Cardiac muscle cell (in vitro differentiated cells and primary cell): ENCODE measurements around the gene RNASET2. TPM values are rescaled to one million over a fixed set of nuclear protein-coding genes. Genes with fewer than 3 reads are reported as not detected.

ENCODE experiments used
- DNase-seq, 2 donors: peaks; one replicate each; pipeline versions ENCODE4 v3.0.0 to v3.0.0-alpha.2; 2010 to 2017; ENCODE audit warnings: low read depth in 1 of 2, low spot score in 1 of 2
- H3K27ac ChIP-seq: fragments of 200-600 bp; sonication (generic); 2 replicates; pipeline ENCODE4 v1.5.1; 2016
- H3K27me3 ChIP-seq: fragments of 200-600 bp; sonication (generic); 2 replicates; pipeline ENCODE4 v1.6.0; 2016; ENCODE audit warnings: control low read depth
- H3K36me3 ChIP-seq: fragments of 200-600 bp; sonication (generic); 2 replicates; pipeline ENCODE4 v1.5.1; 2016; ENCODE audit warnings: control low read depth
- H3K4me1 ChIP-seq: fragments of 200-600 bp; sonication (generic); 2 replicates; pipeline ENCODE4 v1.8.1; 2017; ENCODE audit warnings: low read depth, mild to moderate bottlenecking, mixed run types
- H3K4me3 ChIP-seq: fragments of 200-600 bp; sonication (generic); 2 replicates; pipeline ENCODE4 v1.5.1; 2016; ENCODE audit warnings: mild to moderate bottlenecking
- H3K9me3 ChIP-seq: fragments of 200-600 bp; sonication (generic); 2 replicates; pipeline ENCODE4 v1.5.1; 2017; ENCODE audit warnings: low read depth, mild to moderate bottlenecking, control low read depth
- CTCF ChIP-seq: IDR thresholded peaks from 2 replicates; pipeline ENCODE4 v1.5.1; 2012; ENCODE audit warnings: low read depth, mild to moderate bottlenecking, low read length
- polyA plus RNA-seq: library from polyadenylated mRNA; unstranded; fragments of >200 nt; fragmentation: Nextera tagmentation; extraction: Ambion mirVana; gene quantifications from 2 replicates; pipeline ENCODE4 v1.2.1, GENCODE V29; 2016
- total RNA-seq: library from RNA; depleted of rRNA; stranded (reverse); fragments of >200 nt; gene quantifications from 2 replicates; pipeline ENCODE4 v1.2.3, GENCODE V29; 2016

RNASET2 gene
- total and polyA plus RNA-seq, 2 experiments from 2014 or later = 20.7 to 24.1 TPM

- no peaks in the 10 kb centered on the region for H3K4me1 ChIP-seq
- peak in 1 of 2 donors; percentile 87 for DNase-seq
- no peaks in the 10 kb centered on the region for H3K9me3 ChIP-seq
- no peak overlapping the region for H3K27ac ChIP-seq
- H3K4me3 ChIP-seq = no peak overlapping the region
- TF ChIP-seq CTCF = no peak
- no peaks in the 10 kb centered on the region for H3K36me3 ChIP-seq
- no peaks in the 10 kb centered on the region for H3K27me3 ChIP-seq
Measured at GRCh38 chr6:166942393-166943168, 13.8 kb downstream of the RNASET2 start.

GRCh38 chr6:166940643-166941068, 15.7 kb downstream of the RNASET2 start:
- Histone ChIP-seq H3K27ac (no peak overlapping the region), H3K4me3 (no peak overlapping the region), H3K36me3 (no peaks in the 10 kb centered on the region), H3K9me3 (no peaks in the 10 kb centered on the region), H3K27me3 (no peaks in the 10 kb centered on the region), H3K4me1 (no peaks in the 10 kb centered on the region)
- DNase-seq = no peak
- no peak for TF ChIP-seq CTCF

- no peak for TF ChIP-seq CTCF
- H3K27ac ChIP-seq = no peak overlapping the region
- no peaks in the 10 kb centered on the region for H3K9me3 ChIP-seq
- H3K4me1 ChIP-seq = no peaks in the 10 kb centered on the region
- H3K27me3 ChIP-seq = no peaks in the 10 kb centered on the region
- no peaks in the 10 kb centered on the region for H3K36me3 ChIP-seq
- no peak overlapping the region for H3K4me3 ChIP-seq
- no peak for DNase-seq
Measured at GRCh38 chr6:166939894-166940293, 16.5 kb downstream of the RNASET2 start.

- Histone ChIP-seq H3K9me3 (no peaks in the 10 kb centered on the region), H3K36me3 (no peaks in the 10 kb centered on the region), H3K27ac (no peak overlapping the region), H3K4me3 (no peak overlapping the region), H3K4me1 (no peaks in the 10 kb centered on the region), H3K27me3 (no peaks in the 10 kb centered on the region)
- DNase-seq = no peak
- no peak for TF ChIP-seq CTCF
Measured at GRCh38 chr6:166939345-166939744, 17.0 kb downstream of the RNASET2 start.

- Histone ChIP-seq H3K4me3 (no peak overlapping the region), H3K27ac (no peak overlapping the region), H3K27me3 (no peaks in the 10 kb centered on the region), H3K36me3 (no peaks in the 10 kb centered on the region), H3K9me3 (no peaks in the 10 kb centered on the region), H3K4me1 (no peaks in the 10 kb centered on the region)
- TF ChIP-seq CTCF = no peak
- no peak for DNase-seq
Measured at GRCh38 chr6:166938704-166939103, 17.6 kb downstream of the RNASET2 start.
